GM18507 (cell line): ENCODE data around the gene C1orf94.
"Not testable (repeated sequence)": the region's sequence is repeated elsewhere in the genome, so short reads cannot be mapped to it uniquely, and the experiment has no call there.

ENCODE experiments used
- DNase-seq: peaks from one replicate; pipeline ENCODE4 v3.0.0; 2011; ENCODE audit warnings: low read depth; ENCODE audit not compliant: insufficient read length; ENCODE audit errors: extremely low spot score
- FAIRE-seq: peaks from 2 replicates; lab custom pipeline; 2011; peaks lifted over from hg19 to GRCh38; lab: Jason Lieb, UNC

The C1orf94 gene

GRCh38 chr1:34163792-34164731 lies 12.6 kb upstream of the C1orf94 start:
- no peak for DNase-seq

GRCh38 chr1:34164771-34165391 lies 11.8 kb upstream of the C1orf94 start, which contains the start of gene CSMD2:
TSS of gene CSMD2 (minus strand) at chr1:34165230. CDS start at chr1:34165097, 133 bp downstream.
- DNase-seq (no peak), FAIRE-seq (no peak)

More at GRCh38 chr1:34163792-34164731, 12.6 kb upstream of the C1orf94 start:
- FAIRE-seq: no peak

GRCh38 chr1:34165422-34165921 lies 11.2 kb upstream of the C1orf94 start:
- DNase-seq: no peak
- FAIRE-seq: no peak

GRCh38 chr1:34166191-34166624 lies 10.5 kb upstream of the C1orf94 start:
- FAIRE-seq (no peak), DNase-seq (no peak)

- DNase-seq (no peak), FAIRE-seq (no peak)
Observed at GRCh38 chr1:34166625-34167361, 9.9 kb upstream of the C1orf94 start.

GRCh38 chr1:34167389-34167788 lies 9.3 kb upstream of the C1orf94 start:
- no peak for DNase-seq
- FAIRE-seq: no peak

GRCh38 chr1:34175744-34176143 lies 963 bp upstream of the C1orf94 start:
- FAIRE-seq (no peak), DNase-seq (no peak)

GRCh38 chr1:34178072-34178471 lies 1.4 kb downstream of the C1orf94 start:
- FAIRE-seq (no peak), DNase-seq (no peak)

GRCh38 chr1:34183381-34183780 lies 6.7 kb downstream of the C1orf94 start:
- DNase-seq, FAIRE-seq: not testable (repeated sequence)

- FAIRE-seq (no peak), DNase-seq (no peak)
Observed at GRCh38 chr1:34186741-34187494, 10.2 kb downstream of the C1orf94 start.

GRCh38 chr1:34188418-34188817 lies 11.7 kb downstream of the C1orf94 start:
- FAIRE-seq (no peak), DNase-seq (no peak)

GRCh38 chr1:34188985-34189384 lies 12.3 kb downstream of the C1orf94 start:
- DNase-seq (no peak), FAIRE-seq (no peak)

GRCh38 chr1:34190692-34191091 lies 14.0 kb downstream of the C1orf94 start:
- FAIRE-seq: no peak
- no peak for DNase-seq

GRCh38 chr1:34192621-34193020 lies 15.9 kb downstream of the C1orf94 start:
- DNase-seq: no peak
- no peak for FAIRE-seq

GRCh38 chr1:34199927-34200326 lies 23.2 kb downstream of the C1orf94 start:
- DNase-seq: no peak

GRCh38 chr1:34212673-34213072 lies 36.0 kb downstream of the C1orf94 start:
- FAIRE-seq: no peak

More at GRCh38 chr1:34199927-34200326, 23.2 kb downstream of the C1orf94 start:
- no peak for FAIRE-seq

GRCh38 chr1:34213956-34214355 lies 37.2 kb downstream of the C1orf94 start:
- no peak for FAIRE-seq
- no peak for DNase-seq

More at GRCh38 chr1:34212673-34213072, 36.0 kb downstream of the C1orf94 start:
- no peak for DNase-seq

GRCh38 chr1:34231441-34231840 lies 54.7 kb downstream of the C1orf94 start:
- FAIRE-seq (no peak), DNase-seq (no peak)

GRCh38 chr1:34235594-34235993 lies 58.9 kb downstream of the C1orf94 start:
- DNase-seq (no peak), FAIRE-seq (no peak)
